NT2/D1 (cell line): ENCODE results near the gene NAA60.

Source experiments
- SUZ12 ChIP-seq: IDR thresholded peaks from 2 replicates; pipeline ENCODE4 v1.6.1; 2011; ENCODE audit not compliant: insufficient read length, insufficient read depth; ENCODE audit errors: extremely low read depth
- YY1 ChIP-seq: IDR thresholded peaks from 2 replicates; pipeline ENCODE4 v1.6.1; 2011; ENCODE audit not compliant: insufficient read length, insufficient read depth
- ZNF274 ChIP-seq: IDR thresholded peaks from 2 replicates; pipeline ENCODE4 v1.6.1; 2011; ENCODE audit warnings: mild to moderate bottlenecking, low read depth, low read length

GRCh38 chr16:3484318-3485096, 41.0 kb downstream of the NAA60 start:
- TF ChIP-seq ZNF274 (no peak), YY1 (no peak), SUZ12 (no peak)
